H9 (cell line): ENCODE data around the gene ADAMTSL5. TPM values are rescaled to one million over a fixed set of nuclear protein-coding genes. Genes with fewer than 3 reads are reported as not detected.

Source experiments
- DNase-seq: peaks from one replicate; pipeline ENCODE4 v3.0.0-alpha.2; 2017
- H2AFZ ChIP-seq: one replicate; pipeline ENCODE4 v1.6.1; 2013; ENCODE audit warnings: mild to moderate bottlenecking, low read length, control low read depth, moderate library complexity
- H2AK5ac ChIP-seq: 2 replicates; pipeline ENCODE4 v1.6.1; 2013; ENCODE audit warnings: low read length, control low read depth, mixed read lengths; ENCODE audit not compliant: insufficient read length
- H2BK120ac ChIP-seq: one replicate; pipeline ENCODE4 v1.6.1; 2013; ENCODE audit warnings: low read depth, mild to moderate bottlenecking, low read length, control low read depth, inconsistent platforms; ENCODE audit not compliant: poor library complexity, severe bottlenecking
- H2BK12ac ChIP-seq: 2 replicates; pipeline ENCODE4 v1.6.1; 2013; ENCODE audit warnings: low read length, control low read depth, mixed read lengths, low read depth; ENCODE audit not compliant: insufficient read length
- H2BK15ac ChIP-seq: 2 replicates; pipeline ENCODE4 v1.6.1; 2013; ENCODE audit warnings: low read depth, low read length, control low read depth
- H2BK20ac ChIP-seq: one replicate; pipeline ENCODE4 v1.6.1; 2013; ENCODE audit warnings: low read depth, mild to moderate bottlenecking, low read length, control low read depth, inconsistent platforms; ENCODE audit not compliant: poor library complexity, severe bottlenecking
- H2BK5ac ChIP-seq: 2 replicates; pipeline ENCODE4 v1.6.1; 2013; ENCODE audit warnings: low read length, control low read depth, mixed read lengths; ENCODE audit not compliant: insufficient read length
- H3K14ac ChIP-seq: 2 replicates; pipeline ENCODE4 v1.6.1; 2013; ENCODE audit warnings: low read length, control low read depth; ENCODE audit not compliant: insufficient read depth
- H3K18ac ChIP-seq: 2 replicates; pipeline ENCODE4 v1.6.1; 2013; ENCODE audit warnings: low read depth, mild to moderate bottlenecking, mixed read lengths, low read length, control low read depth; ENCODE audit not compliant: insufficient read length
- H3K23ac ChIP-seq: 2 replicates; pipeline ENCODE4 v1.6.1; 2013; ENCODE audit warnings: low read length, control low read depth, mixed read lengths, low read depth; ENCODE audit not compliant: insufficient read length
- H3K23me2 ChIP-seq: 2 replicates; pipeline ENCODE4 v1.6.1; 2013; ENCODE audit warnings: low read depth, mild to moderate bottlenecking, mixed read lengths, low read length, control low read depth; ENCODE audit not compliant: insufficient read length, poor library complexity, severe bottlenecking
- H3K27ac ChIP-seq: 2 replicates; pipeline ENCODE4 v1.5.1; 2013; ENCODE audit warnings: low read length, control low read depth, mixed read lengths, low read depth; ENCODE audit not compliant: insufficient read length
- H3K27me3 ChIP-seq: 2 replicates; pipeline ENCODE4 v1.6.1; 2013; ENCODE audit warnings: low read length, control low read depth, inconsistent platforms; ENCODE audit not compliant: insufficient read depth
- H3K4ac ChIP-seq: 2 replicates; pipeline ENCODE4 v1.6.1; 2013; ENCODE audit warnings: low read depth, mild to moderate bottlenecking, control low read depth, inconsistent platforms, low read length, moderate library complexity
- H3K4me1 ChIP-seq: 2 replicates; pipeline ENCODE4 v1.6.1; 2013; ENCODE audit warnings: low read length, control low read depth, inconsistent platforms; ENCODE audit not compliant: insufficient read depth
- H3K4me2 ChIP-seq: 2 replicates; pipeline ENCODE4 v1.6.1; 2013; ENCODE audit warnings: low read length, control low read depth, mixed read lengths; ENCODE audit not compliant: insufficient read length, insufficient read depth
- H3K56ac ChIP-seq: 2 replicates; pipeline ENCODE4 v1.6.1; 2013; ENCODE audit warnings: low read depth, mild to moderate bottlenecking, mixed read lengths, low read length, control low read depth; ENCODE audit not compliant: insufficient read length
- H3K79me1 ChIP-seq: 2 replicates; pipeline ENCODE4 v1.6.1; 2013; ENCODE audit warnings: low read depth, mild to moderate bottlenecking, moderate library complexity, low read length, control low read depth, inconsistent platforms; ENCODE audit not compliant: insufficient read depth, poor library complexity, severe bottlenecking
- H3K79me2 ChIP-seq: 2 replicates; pipeline ENCODE4 v1.6.1; 2013; ENCODE audit warnings: low read length, control low read depth, inconsistent platforms; ENCODE audit not compliant: insufficient read depth
- H3K9ac ChIP-seq: 2 replicates; pipeline ENCODE4 v1.6.1; 2013; ENCODE audit warnings: low read length, control low read depth, mixed read lengths; ENCODE audit not compliant: insufficient read length; ENCODE audit errors: extremely low read depth
- H3K9me3 ChIP-seq: one replicate; pipeline ENCODE4 v1.6.1; 2013; ENCODE audit warnings: low read depth, low read length, inconsistent platforms; ENCODE audit not compliant: control insufficient read depth
- H3T11ph ChIP-seq: one replicate; pipeline ENCODE4 v1.6.1; 2013; ENCODE audit warnings: mild to moderate bottlenecking, low read length, control low read depth, inconsistent platforms
- H4K20me1 ChIP-seq: one replicate; pipeline ENCODE4 v1.6.1; 2013; ENCODE audit not compliant: control insufficient read depth, insufficient read length, insufficient read depth
- H4K5ac ChIP-seq: 2 replicates; pipeline ENCODE4 v1.6.1; 2013; ENCODE audit warnings: low read depth, mild to moderate bottlenecking, mixed read lengths, low read length, control low read depth; ENCODE audit not compliant: insufficient read length
- H4K8ac ChIP-seq: replicated peaks from 2 replicates; pipeline ENCODE4 v1.6.1; 2013; ENCODE audit warnings: low read length, control low read depth, mixed read lengths, low read depth; ENCODE audit not compliant: insufficient read length
- H4K91ac ChIP-seq: 2 replicates; pipeline ENCODE4 v1.6.1; 2013; ENCODE audit warnings: low read depth, mild to moderate bottlenecking, moderate library complexity, mixed read lengths, low read length, control low read depth; ENCODE audit not compliant: insufficient read length
- H3K27ac Mint-ChIP-seq, 3 experiments: 2 replicates in 2 of 3; 3 replicates in 1 of 3; pipeline ENCODE4 v1.8.0; 2020 to 2021; ENCODE audit warnings: mixed read lengths in 3 of 3, mild to moderate bottlenecking in 1 of 3, moderate library complexity in 1 of 3
- H3K27me3 Mint-ChIP-seq: 2 replicates; pipeline ENCODE4 v1.8.0; 2021; ENCODE audit warnings: low read depth, mild to moderate bottlenecking, moderate library complexity, mixed read lengths
- H3K36me3 Mint-ChIP-seq, 3 experiments: 2 replicates in 2 of 3; 3 replicates in 1 of 3; pipeline ENCODE4 v1.8.0; 2020 to 2021; ENCODE audit warnings: low read depth in 3 of 3, mixed read lengths in 3 of 3; ENCODE audit not compliant: insufficient read depth in 1 of 3
- H3K4me1 Mint-ChIP-seq, 2 experiments: 2 replicates each; pipeline ENCODE4 v1.8.0; 2020; ENCODE audit warnings: mixed read lengths in 2 of 2
- H3K4me3 Mint-ChIP-seq, 2 experiments: 2 replicates in 1 of 2; 3 replicates in 1 of 2; pipeline ENCODE4 v1.8.0; 2020 to 2021; ENCODE audit warnings: mild to moderate bottlenecking in 2 of 2, mixed read lengths in 2 of 2, moderate library complexity in 1 of 2
- H3K9me3 Mint-ChIP-seq, 2 experiments: 2 replicates in 1 of 2; 3 replicates in 1 of 2; pipeline ENCODE4 v1.8.0; 2020; ENCODE audit warnings: mild to moderate bottlenecking in 2 of 2, mixed read lengths in 2 of 2, moderate library complexity in 1 of 2
- CTCF ChIP-seq: fragments of 200-600 bp; sonication (generic); conservative IDR thresholded peaks from 3 replicates; pipeline ENCODE4 v1.8.0; 2021; ENCODE audit warnings: antibody characterized with exemption, mild to moderate bottlenecking
- WGBS: extraction: QIAGEN DNeasy Blood & Tissue Kit; methylation state at CpG from one replicate; pipeline ENCODE4 v1.1.7; 2013; ENCODE audit warnings: missing lambda C conversion rate, low lambda C conversion rate, mixed read lengths; ENCODE audit not compliant: insufficient read length; ENCODE audit errors: extremely low coverage; 5-methylcytosine and 5-hydroxymethylcytosine counted together
- total RNA-seq: library from RNA; stranded (reverse); gene quantifications from 2 replicates; pipeline ENCODE4 v1.2.1, GENCODE V29; 2021

The ADAMTSL5 gene
- total RNA-seq, 1 experiment from 2014 or later = 1.5 TPM

DNA sequence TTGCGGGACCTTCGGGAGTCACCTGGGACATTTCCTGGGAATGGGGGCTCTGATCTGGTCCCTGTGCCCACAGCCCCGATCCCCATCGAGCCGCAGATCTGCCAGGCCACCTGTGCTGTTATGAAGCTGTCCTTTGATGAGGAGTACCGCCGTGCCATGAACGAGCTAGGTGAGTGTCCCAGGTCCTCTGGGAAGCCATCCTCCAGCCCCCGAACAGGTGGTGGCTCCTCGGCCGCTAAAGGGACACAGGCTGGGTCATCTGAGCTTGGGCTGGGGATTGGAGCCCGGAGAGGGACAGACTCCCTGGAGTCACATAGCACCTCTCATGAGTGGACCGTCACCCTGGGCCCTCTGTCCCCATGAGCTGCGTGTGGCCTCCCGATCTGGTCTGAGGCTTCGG lies 54.9 kb downstream of the ADAMTSL5 start:
- no peak for TF ChIP-seq CTCF
- Histone ChIP-seq H3K4me1 (no peaks in the 10 kb centered on the region), H2BK5ac (no peak overlapping the region), H3K79me2 (no peaks in the 10 kb centered on the region), H4K5ac (no peak overlapping the region), H2AK5ac (no peak overlapping the region), H3K56ac (no peak overlapping the region), H2BK120ac (no peak overlapping the region), H3K9me3 (no peaks in the 10 kb centered on the region), H3K79me1 (no peaks in the 10 kb centered on the region), H3K23ac (no peak overlapping the region), H3K4ac (no peak overlapping the region), H2BK12ac (no peak overlapping the region), H4K91ac (no peak overlapping the region), H3K23me2 (peaks cover 5% of the 10 kb centered on the region), H3T11ph (no peak overlapping the region), H3K27ac (no peak overlapping the region), H2BK15ac (no peak overlapping the region), H3K14ac (no peak overlapping the region), H2BK20ac (no peak overlapping the region), H3K18ac (no peak overlapping the region), H2AFZ (no peak overlapping the region), H3K4me2 (no peak overlapping the region), H4K8ac (no peak overlapping the region), H3K9ac (no peak overlapping the region), H3K27me3 (no peaks in the 10 kb centered on the region; the same call in 1 of the 2 replicates), H4K20me1 (no peaks in the 10 kb centered on the region)
- Mint-ChIP-seq H3K4me3 (no peak overlapping the region), H3K4me1 (peaks cover 7 to 12% of the 10 kb centered on the region in 2 experiments), H3K36me3 (peaks cover 0 to 13% (median 5%) of the 10 kb centered on the region in 3 experiments; a peak in 2 of 7 replicates), H3K27me3 (peaks cover 67% of the 10 kb centered on the region), H3K27ac (no peak overlapping the region), H3K9me3 (no peaks in the 10 kb centered on the region)
- no peak for DNase-seq
- no CpG with 5 or more reads among the region's 16 CpGs for WGBS
